IMR-90 (cell line): ENCODE data around the gene AFG3L2. TPM values are rescaled to one million over a fixed set of nuclear protein-coding genes. Genes with fewer than 3 reads are reported as not detected.

ENCODE experiments used
- ATAC-seq: fragments of 200-7000 bp; cut with Tn5 transposase; 2 replicates; pipeline ENCODE4 v1.9.1; 2020; ENCODE audit warnings: low read depth, mild to moderate bottlenecking, moderate library complexity
- BruUV-seq: library from RNA; stranded (reverse); fragments of 400-500 nt; replicated peaks from 2 replicates; lab custom pipeline; 2021; lab: Mats Ljungman, UMichigan
- CTCF ChIA-PET: fragments of 300-600 bp; formaldehyde crosslinking; extraction: SDS; loops from one replicate; lab custom pipeline; 2021; ENCODE audit warnings: antibody characterized with exemption; lab: Yijun Ruan, JAX
- POLR2A ChIA-PET: fragments of 300-600 bp; sonication (Branson Sonifier 250); formaldehyde crosslinking; loops from one replicate; lab custom pipeline; 2022; ENCODE audit warnings: antibody characterized with exemption; ENCODE audit not compliant: unreplicated experiment; lab: Charles Lee
- DNase-seq: peaks from one replicate; pipeline ENCODE4 v3.0.0; 2013
- H2AFZ ChIP-seq: replicated peaks from 2 replicates; pipeline ENCODE3; 2013; ENCODE audit warnings: low read length, mild to moderate bottlenecking; ENCODE audit not compliant: poor library complexity
- H2AK5ac ChIP-seq: 2 replicates; pipeline ENCODE4 v1.6.1; 2013; ENCODE audit warnings: low read depth, low read length, inconsistent platforms
- H2AK9ac ChIP-seq: replicated peaks from 2 replicates; pipeline ENCODE3; 2013; ENCODE audit warnings: mild to moderate bottlenecking, low read depth, low read length, moderate library complexity; ENCODE audit not compliant: poor library complexity
- H2BK120ac ChIP-seq: 2 replicates; pipeline ENCODE4 v1.6.1; 2013; ENCODE audit warnings: low read depth, low read length, inconsistent platforms
- H2BK15ac ChIP-seq: 3 replicates; pipeline ENCODE4 v1.6.1; 2013; ENCODE audit warnings: low read depth, low read length, inconsistent platforms
- H2BK20ac ChIP-seq: 2 replicates; pipeline ENCODE4 v1.6.1; 2013; ENCODE audit warnings: low read depth, mild to moderate bottlenecking, inconsistent platforms, low read length, moderate library complexity
- H2BK5ac ChIP-seq: 2 replicates; pipeline ENCODE4 v1.6.1; 2013; ENCODE audit warnings: mild to moderate bottlenecking, low read depth, low read length, inconsistent platforms; ENCODE audit not compliant: poor library complexity, severe bottlenecking
- H3K14ac ChIP-seq: replicated peaks from 2 replicates; pipeline ENCODE4 v1.6.1; 2013; ENCODE audit warnings: low read depth, low read length, inconsistent platforms
- H3K18ac ChIP-seq: 2 replicates; pipeline ENCODE4 v1.6.1; 2013; ENCODE audit warnings: low read depth, low read length, control low read depth
- H3K23ac ChIP-seq: 2 replicates; pipeline ENCODE4 v1.6.1; 2013; ENCODE audit warnings: low read depth, low read length, inconsistent platforms
- H3K27ac ChIP-seq: 2 replicates; pipeline ENCODE4 v1.5.1; 2013; ENCODE audit warnings: mild to moderate bottlenecking, control low read depth, low read length; ENCODE audit not compliant: insufficient read depth
- H3K27me3 ChIP-seq: 2 replicates; pipeline ENCODE4 v1.6.1; 2013; ENCODE audit warnings: low read length; ENCODE audit not compliant: control insufficient read depth, insufficient read depth
- H3K36me3 ChIP-seq: 2 replicates; pipeline ENCODE4 v1.6.1; 2013; ENCODE audit warnings: low read length, mixed read lengths; ENCODE audit not compliant: control insufficient read depth, insufficient read depth
- H3K4ac ChIP-seq: 2 replicates; pipeline ENCODE4 v1.6.1; 2013; ENCODE audit warnings: low read depth, low read length, inconsistent platforms
- H3K4me1 ChIP-seq: 2 replicates; pipeline ENCODE4 v1.6.1; 2013; ENCODE audit warnings: low read length, mixed read lengths; ENCODE audit not compliant: control insufficient read depth, insufficient read depth
- H3K4me2 ChIP-seq: 2 replicates; pipeline ENCODE4 v1.6.1; 2013; ENCODE audit warnings: low read depth, mild to moderate bottlenecking, control low read depth, low read length, moderate library complexity
- H3K4me3 ChIP-seq: 2 replicates; pipeline ENCODE4 v1.5.1; 2013; ENCODE audit warnings: low read depth, mild to moderate bottlenecking, control low read depth, low read length, moderate library complexity; ENCODE audit not compliant: insufficient read depth
- H3K56ac ChIP-seq: 2 replicates; pipeline ENCODE4 v1.6.1; 2013; ENCODE audit warnings: low read length, inconsistent platforms; ENCODE audit not compliant: insufficient read depth; ENCODE audit errors: extremely low read depth
- H3K79me1 ChIP-seq, 2 experiments: 2 replicates each; pipeline ENCODE4 v1.6.1; 2013; ENCODE audit warnings: low read length in 2 of 2, inconsistent platforms in 1 of 2, low read depth in 1 of 2
- H3K9ac ChIP-seq: 2 replicates; pipeline ENCODE4 v1.6.1; 2013; ENCODE audit warnings: low read depth, low read length, control low read depth
- H3K9me1 ChIP-seq: 2 replicates; pipeline ENCODE4 v1.6.1; 2013; ENCODE audit warnings: low read length, inconsistent platforms; ENCODE audit not compliant: insufficient read depth
- H3K9me3 ChIP-seq: 2 replicates; pipeline ENCODE4 v1.6.1; 2013; ENCODE audit warnings: low read length; ENCODE audit not compliant: control insufficient read depth, insufficient read depth
- H4K20me1 ChIP-seq: 2 replicates; pipeline ENCODE4 v1.6.1; 2013; ENCODE audit warnings: low read length, inconsistent platforms; ENCODE audit not compliant: insufficient read depth
- H4K5ac ChIP-seq: 2 replicates; pipeline ENCODE4 v1.6.1; 2013; ENCODE audit warnings: mild to moderate bottlenecking, low read depth, low read length, control low read depth
- H4K8ac ChIP-seq, 2 experiments: 2 replicates each; pipeline ENCODE4 v1.6.1; 2013; ENCODE audit warnings: low read depth in 2 of 2, low read length in 2 of 2, control low read depth in 1 of 2, inconsistent platforms in 1 of 2
- H4K91ac ChIP-seq: 2 replicates; pipeline ENCODE4 v1.6.1; 2013; ENCODE audit warnings: low read depth, low read length, inconsistent platforms; ENCODE audit not compliant: insufficient read depth
- BHLHE40 ChIP-seq: fragments of 150-350 bp; IDR thresholded peaks from 2 replicates; pipeline ENCODE4 v1.6.1; 2016; ENCODE audit warnings: mild to moderate bottlenecking, low read depth, low read length
- CEBPB ChIP-seq: IDR thresholded peaks from 2 replicates; pipeline ENCODE4 v1.6.1; 2012; ENCODE audit warnings: low read depth, low read length, improper control_type of control experiment
- CHD1 ChIP-seq: IDR thresholded peaks from 2 replicates; pipeline ENCODE4 v1.6.1; 2012; ENCODE audit warnings: low read depth, low read length, improper control_type of control experiment
- ELK1 ChIP-seq: fragments of 150-350 bp; IDR thresholded peaks from 2 replicates; pipeline ENCODE4 v1.6.1; 2016; ENCODE audit warnings: low read depth, mild to moderate bottlenecking, low read length, moderate library complexity, borderline replicate concordance
- FOS ChIP-seq: fragments of 150-350 bp; IDR thresholded peaks from 2 replicates; pipeline ENCODE4 v1.6.1; 2016; ENCODE audit warnings: low read depth, low read length
- MAFK ChIP-seq: IDR thresholded peaks from 2 replicates; pipeline ENCODE4 v1.6.1; 2012; ENCODE audit warnings: low read depth, low read length, improper control_type of control experiment
- MAZ ChIP-seq: IDR thresholded peaks from 2 replicates; pipeline ENCODE4 v1.6.1; 2012; ENCODE audit warnings: low read depth, mild to moderate bottlenecking, low read length, improper control_type of control experiment, moderate library complexity, borderline replicate concordance
- MXI1 ChIP-seq: IDR thresholded peaks from 2 replicates; pipeline ENCODE4 v1.6.1; 2012; ENCODE audit warnings: low read depth, mild to moderate bottlenecking, low read length, moderate library complexity, borderline replicate concordance
- NFE2L2 ChIP-seq: fragments of 150-350 bp; IDR thresholded peaks from 2 replicates; pipeline ENCODE4 v1.6.1; 2016; ENCODE audit warnings: low read depth, mild to moderate bottlenecking, low read length
- POLR2A ChIP-seq: IDR thresholded peaks from 2 replicates; pipeline ENCODE4 v1.6.1; 2012; ENCODE audit warnings: mild to moderate bottlenecking, low read depth, low read length
- RAD21 ChIP-seq: IDR thresholded peaks from 2 replicates; pipeline ENCODE4 v1.6.1; 2012; ENCODE audit warnings: low read length, improper control_type of control experiment
- RFX5 ChIP-seq: IDR thresholded peaks from 2 replicates; pipeline ENCODE4 v1.8.0; 2012; ENCODE audit warnings: low read depth, mild to moderate bottlenecking, low read length, moderate library complexity
- SMC3 ChIP-seq: fragments of 150-350 bp; IDR thresholded peaks from 2 replicates; pipeline ENCODE4 v1.6.1; 2016; ENCODE audit warnings: low read depth, mild to moderate bottlenecking, antibody characterized with exemption, low read length, moderate library complexity
- USF2 ChIP-seq: fragments of 150-350 bp; IDR thresholded peaks from 2 replicates; pipeline ENCODE4 v1.6.1; 2017; ENCODE audit warnings: mild to moderate bottlenecking, antibody characterized with exemption, low read length, low read depth
- WGBS, 2 experiments: methylation state at CpG; one replicate each; pipeline versions ENCODE4 v1.1.5 to v1.1.7; 2013; ENCODE audit warnings: missing lambda C conversion rate in 2 of 2; ENCODE audit not compliant: insufficient read length in 1 of 2; ENCODE audit errors: extremely low coverage in 2 of 2; 5-methylcytosine and 5-hydroxymethylcytosine counted together
- dilution Hi-C: fragments of 300-500 bp; cut with HindIII; formaldehyde crosslinking; loops from one replicate; pipeline ENCODE4 v1.14.3; 2018; ENCODE audit warnings: low sequenced_read_pairs; ENCODE audit not compliant: unreplicated experiment
- in situ Hi-C: fragments of 300-500 bp; cut with MboI; formaldehyde crosslinking; loops from 3 replicates; pipeline ENCODE4 v1.14.3; 2019; ENCODE audit warnings: low sequenced_read_pairs, inconsistent platforms, mixed read lengths
- intact Hi-C: fragments of 100-400 bp; cut with micrococcal nuclease; formaldehyde crosslinking; loops from 2 replicates; pipeline ENCODE4 v1.10.0; 2022
- polyA plus RNA-seq, 3 experiments: library from polyadenylated mRNA; depleted of rRNA; stranded (reverse); fragments of >200 nt; gene quantifications; 2 replicates each; pipeline ENCODE4 v1.2.3, GENCODE V29; 2012; ENCODE audit warnings: low replicate concordance in 1 of 3
- total RNA-seq: library from RNA; depleted of rRNA; stranded (reverse); fragments of >200 nt; gene quantifications from 2 replicates; pipeline ENCODE4 v1.2.3, GENCODE V29; 2012

Gene AFG3L2
- total and polyA plus RNA-seq, 2 of the 4 experiments (the other 2 are of a cell fraction) = 26.9 to 37.6 TPM

DNA sequence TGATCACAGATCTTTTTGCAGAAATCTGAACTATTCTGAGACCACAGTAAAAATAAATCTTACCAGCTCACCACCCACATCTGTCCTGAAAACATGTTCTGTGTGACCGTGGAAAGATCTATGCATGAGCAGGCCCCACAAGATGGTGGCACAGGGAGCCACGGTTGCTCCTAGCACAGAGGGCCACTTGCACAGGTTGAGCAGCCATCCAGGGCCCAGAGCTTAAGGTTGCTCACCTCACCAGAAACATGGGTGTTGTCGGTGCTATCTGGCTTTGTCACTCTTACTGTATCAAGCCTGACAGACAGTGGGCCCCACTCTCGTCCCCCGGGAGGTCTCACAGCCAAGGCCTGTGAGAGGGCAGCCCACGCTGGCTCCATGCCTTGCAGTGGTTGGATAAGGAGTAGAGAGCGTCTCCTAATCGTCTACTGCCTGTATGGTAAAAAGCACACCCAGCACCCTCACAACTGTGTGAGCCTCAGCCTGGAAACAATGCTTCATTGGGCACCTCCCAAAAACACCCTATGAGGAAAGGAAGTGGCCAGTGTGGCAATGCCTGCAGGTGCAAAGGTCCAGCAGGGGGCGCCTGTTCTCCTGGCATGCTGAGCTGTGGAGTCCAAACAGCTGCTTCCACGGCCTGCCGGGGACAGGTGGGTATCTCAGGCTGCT, 49.4 kb downstream of the AFG3L2 start (continued):
- no peak for TF ChIP-seq CHD1

- Histone ChIP-seq H3K4ac (no peak overlapping the region), H2BK15ac (no peak overlapping the region), H2AK9ac (peak overlapping the region; percentile 21), H3K9ac (no peak overlapping the region), H3K56ac (no peak overlapping the region), H2BK20ac (no peak overlapping the region), H2AFZ (no peak overlapping the region), H3K27me3 (no peaks in the 10 kb centered on the region), H4K5ac (no peak overlapping the region), H3K14ac (no peak overlapping the region), H2BK120ac (no peak overlapping the region), H2BK5ac (no peak overlapping the region), H3K9me3 (no peaks in the 10 kb centered on the region), H4K91ac (no peak overlapping the region), H4K8ac (no peak overlapping the region), H3K4me2 (no peak overlapping the region), H3K9me1 (peaks cover 26% of the 10 kb centered on the region), H3K18ac (no peak overlapping the region), H3K79me1 (peaks cover 27 to 52% of the 10 kb centered on the region in 2 experiments), H3K23ac (no peak overlapping the region), H2AK5ac (no peak overlapping the region), H4K20me1 (peaks cover 76% of the 10 kb centered on the region), H3K27ac (no peak overlapping the region), H3K36me3 (peaks cover 53% of the 10 kb centered on the region), H3K4me3 (no peak overlapping the region), H3K4me1 (no peaks in the 10 kb centered on the region)
- DNase-seq (no peak), ATAC-seq (peak; percentile 8)
- POLR2A ChIA-PET = no interaction called here
- WGBS, 2 experiments = 100% methylated on average over 3 of the region's 12 CpGs; no CpG with 5 or more reads in 1 of the 2 experiments
- dilution Hi-C loops (no loop called here), in situ Hi-C loops (no loop called here), intact Hi-C loops (no loop called here)
- CTCF ChIA-PET = interaction anchor here (1.4 kb wide), 1 partner anchor 16 kb away, joined by 5 read pairs; no protein-coding TSS in a partner anchor
- BruUV-seq = no TSS peak
- TF ChIP-seq MXI1 (no peak), USF2 (no peak), ELK1 (no peak), RFX5 (no peak), RAD21 (no peak), BHLHE40 (no peak), SMC3 (no peak), MAFK (no peak), NFE2L2 (no peak), POLR2A (no peak), MAZ (no peak), CEBPB (no peak), FOS (no peak), CHD1 (no peak)
Observed at GRCh38 chr18:12326711-12327460, 50.1 kb downstream of the AFG3L2 start.
